K562 (cell line): ENCODE data around the gene DCAF11. TPM values are rescaled to one million over a fixed set of nuclear protein-coding genes. Genes with fewer than 3 reads are reported as not detected.

Source experiments
- HOXB6 ChIP-seq: fragments of 250-450 bp; sonication (Bioruptor Pico); IDR thresholded peaks from 2 replicates; pipeline ENCODE4 v1.5.1; 2022; ENCODE audit warnings: mild to moderate bottlenecking, borderline replicate concordance
- NONO ChIP-seq, 2 experiments: fragments of 200-400 bp in 1 of 2; fragments of 450-650 bp in 1 of 2; formaldehyde crosslinking in 1 of 2; IDR thresholded peaks; 2 replicates each; pipeline ENCODE4 v1.6.1; 2017; ENCODE audit warnings: low read depth in 2 of 2, mild to moderate bottlenecking in 2 of 2, moderate library complexity in 2 of 2, low read length in 1 of 2
- NRF1 ChIP-seq, 2 experiments: fragments of 450-650 bp; IDR thresholded peaks in 1 of 2; conservative IDR thresholded peaks in 1 of 2; 2 replicates each; pipeline ENCODE4 v1.6.1; 2014; ENCODE audit warnings: mild to moderate bottlenecking in 2 of 2
- PHTF2 ChIP-seq: fragments of 250-450 bp; sonication (Bioruptor Pico); IDR thresholded peaks from 2 replicates; pipeline ENCODE4 v1.5.0; 2021; ENCODE audit warnings: mild to moderate bottlenecking
- POLR2A ChIP-seq: fragments of 450-650 bp; conservative IDR thresholded peaks from 2 replicates; pipeline ENCODE4 v1.6.1; 2016
- RBBP5 ChIP-seq: fragments of 200-600 bp; sonication (generic); IDR thresholded peaks from 2 replicates; pipeline ENCODE4 v1.6.1; 2012; ENCODE audit warnings: borderline replicate concordance, mild to moderate bottlenecking, low read length, control low read depth, inconsistent platforms; ENCODE audit not compliant: insufficient read depth, poor library complexity, severe bottlenecking
- SP1 ChIP-seq: sonication (generic); formaldehyde crosslinking; IDR thresholded peaks from 2 replicates; pipeline ENCODE4 v1.8.1; 2022; ENCODE audit warnings: mild to moderate bottlenecking, missing genetic modification reagents
- TCF3 ChIP-seq: sonication (generic); formaldehyde crosslinking; IDR thresholded peaks from 2 replicates; pipeline ENCODE4 v1.4.0; 2020; ENCODE audit warnings: mild to moderate bottlenecking, missing genetic modification reagents
- ZNF316 ChIP-seq: fragments of 450-650 bp; IDR thresholded peaks from 2 replicates; pipeline ENCODE4 v1.6.1; 2016
- polyA plus RNA-seq, 8 experiments: library from polyadenylated mRNA; depleted of rRNA in 4 of 8; stranded (reverse) in 5 of 8; unstranded in 3 of 8; fragments of >200 nt; fragmentation: Nextera tagmentation in 2 of 8; fragmentation: Illumina TruSeq in 1 of 8; extraction: Ambion mirVana in 2 of 8; extraction: Trizol in 1 of 8; gene quantifications; 2 replicates each; pipeline versions ENCODE4 v1.2.1 to v1.2.3, GENCODE V29; 2011 to 2014; ENCODE audit warnings: inconsistent platforms in 1 of 8, missing spikeins in 1 of 8
- total RNA-seq, 7 experiments: library from RNA; depleted of rRNA in 6 of 7; stranded (reverse); fragments of >200 nt in 6 of 7; fragmentation: Illumina TruSeq in 2 of 7; extraction: Trizol in 2 of 7; gene quantifications; 2 replicates each; pipeline versions ENCODE4 v1.2.1 to v1.2.3, GENCODE V29; 2011 to 2021; ENCODE audit warnings: low replicate concordance in 1 of 7
- TF ChIP-seq, protein P1 (sequence below): fragments of 450-650 bp; IDR thresholded peaks from 2 replicates; pipeline ENCODE4 v1.6.1; 2016; ENCODE audit warnings: mild to moderate bottlenecking
- TF ChIP-seq, protein P2 (sequence below): fragments of 200-800 bp; sonication (Bioruptor generic); IDR thresholded peaks from 2 replicates; pipeline ENCODE4 v1.6.1; 2017; ENCODE audit warnings: missing genetic modification characterization, missing compliant biosample characterization
- TF ChIP-seq, protein P3 (sequence below), 3 experiments: IDR thresholded peaks in 2 of 3; conservative IDR thresholded peaks in 1 of 3; 2 replicates each; pipeline ENCODE4 v1.5.1; 2011 to 2012; ENCODE audit warnings: low read length in 3 of 3, mild to moderate bottlenecking in 3 of 3, control low read depth in 2 of 3, improper control_type of control experiment in 1 of 3, inconsistent platforms in 1 of 3, low read depth in 1 of 3, mixed read lengths in 1 of 3, moderate library complexity in 1 of 3; ENCODE audit not compliant: insufficient read depth in 2 of 3
- TF ChIP-seq, protein P4 (sequence below): fragments of 250-450 bp; sonication (Bioruptor Pico); IDR thresholded peaks from 2 replicates; pipeline ENCODE4 v1.9.0; 2021; ENCODE audit warnings: mild to moderate bottlenecking, inconsistent platforms
- TF ChIP-seq, protein P5 (sequence below), 2 experiments: fragments of 150-350 bp in 1 of 2; IDR thresholded peaks; 2 replicates each; pipeline ENCODE4 v1.6.1; 2012 to 2016; ENCODE audit warnings: low read depth in 2 of 2, low read length in 2 of 2, mild to moderate bottlenecking in 1 of 2, moderate library complexity in 1 of 2

The DCAF11 gene
- total and polyA plus RNA-seq, 9 of the 15 experiments (the other 6 are each of a cell fraction or from before 2014, with no cell fraction given), result 8.5 to 46.2 (median 36.4) TPM

DNA sequence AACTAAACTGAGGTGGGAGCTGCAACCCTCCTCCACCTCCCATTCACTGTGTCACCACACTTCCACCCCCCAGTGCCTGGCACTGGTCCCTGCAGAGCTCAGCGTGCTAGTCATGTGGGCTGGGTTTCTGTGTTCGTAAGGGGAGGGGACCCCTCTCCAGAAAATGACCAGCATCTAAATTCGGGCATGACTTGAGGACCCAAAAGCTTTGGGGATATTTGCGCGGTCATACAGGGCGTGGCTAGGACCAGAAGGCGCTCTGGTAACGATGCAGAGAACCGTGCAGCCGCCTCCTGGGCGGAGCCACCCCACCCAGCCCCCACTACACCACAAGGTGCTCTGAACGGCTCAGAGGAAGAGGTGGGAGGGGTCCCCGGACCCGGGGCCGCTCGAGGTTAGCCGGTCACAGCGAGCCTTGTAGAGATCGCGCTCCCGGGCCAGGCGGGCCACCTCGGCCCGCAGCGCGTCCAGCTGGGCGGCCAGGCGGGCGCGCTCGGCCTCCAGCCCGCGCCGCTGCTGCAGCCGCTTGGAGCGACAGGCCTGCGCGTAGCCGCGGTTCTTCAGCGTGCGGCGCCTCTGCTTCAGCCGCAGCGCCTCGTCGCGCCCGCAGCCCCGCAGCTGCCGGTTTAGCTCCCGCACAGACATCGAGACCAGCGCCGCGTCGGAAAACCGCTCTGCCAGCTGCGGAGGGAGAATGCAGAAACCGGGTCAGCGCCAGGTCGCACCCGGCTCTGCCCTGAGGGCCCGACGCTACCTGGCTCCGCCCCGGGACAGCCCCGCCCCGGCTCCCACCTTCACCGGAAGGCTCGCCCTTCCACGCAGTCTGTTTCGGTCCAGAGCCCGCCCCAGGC lies 33.5 kb upstream of the DCAF11 start (continued):
- TF ChIP-seq HOXB6 (no peak), NONO (IDR thresholded peaks at IDR 0.05; ENCODE audit: low read depth in 2 of 2, low read length in 1 of 2) (peak in 1 of 2 experiments; percentile 39; a peak in 1 of 4 replicates), SP1 (CRISPR knock-in tag) (peak; percentile 9; the same call in 1 of the 2 replicates), RBBP5 (peak; percentile 60), ZNF316 (peak; percentile 24; the same call in 1 of the 2 replicates), TCF3 (CRISPR knock-in tag) (no peak), POLR2A (peak; percentile 68), NRF1 (conservative IDR thresholded peaks at IDR 0.05 in 1 of 2, IDR thresholded peaks at IDR 0.05 in 1 of 2) (peak; percentile 71 to 76; a peak in 3 of 4 replicates), PHTF2 (CRISPR knock-in tag) (no peak)
- TF ChIP-seq, protein P1, sequence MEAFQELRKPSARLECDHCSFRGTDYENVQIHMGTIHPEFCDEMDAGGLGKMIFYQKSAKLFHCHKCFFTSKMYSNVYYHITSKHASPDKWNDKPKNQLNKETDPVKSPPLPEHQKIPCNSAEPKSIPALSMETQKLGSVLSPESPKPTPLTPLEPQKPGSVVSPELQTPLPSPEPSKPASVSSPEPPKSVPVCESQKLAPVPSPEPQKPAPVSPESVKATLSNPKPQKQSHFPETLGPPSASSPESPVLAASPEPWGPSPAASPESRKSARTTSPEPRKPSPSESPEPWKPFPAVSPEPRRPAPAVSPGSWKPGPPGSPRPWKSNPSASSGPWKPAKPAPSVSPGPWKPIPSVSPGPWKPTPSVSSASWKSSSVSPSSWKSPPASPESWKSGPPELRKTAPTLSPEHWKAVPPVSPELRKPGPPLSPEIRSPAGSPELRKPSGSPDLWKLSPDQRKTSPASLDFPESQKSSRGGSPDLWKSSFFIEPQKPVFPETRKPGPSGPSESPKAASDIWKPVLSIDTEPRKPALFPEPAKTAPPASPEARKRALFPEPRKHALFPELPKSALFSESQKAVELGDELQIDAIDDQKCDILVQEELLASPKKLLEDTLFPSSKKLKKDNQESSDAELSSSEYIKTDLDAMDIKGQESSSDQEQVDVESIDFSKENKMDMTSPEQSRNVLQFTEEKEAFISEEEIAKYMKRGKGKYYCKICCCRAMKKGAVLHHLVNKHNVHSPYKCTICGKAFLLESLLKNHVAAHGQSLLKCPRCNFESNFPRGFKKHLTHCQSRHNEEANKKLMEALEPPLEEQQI, result no peak
- TF ChIP-seq, protein P2, sequence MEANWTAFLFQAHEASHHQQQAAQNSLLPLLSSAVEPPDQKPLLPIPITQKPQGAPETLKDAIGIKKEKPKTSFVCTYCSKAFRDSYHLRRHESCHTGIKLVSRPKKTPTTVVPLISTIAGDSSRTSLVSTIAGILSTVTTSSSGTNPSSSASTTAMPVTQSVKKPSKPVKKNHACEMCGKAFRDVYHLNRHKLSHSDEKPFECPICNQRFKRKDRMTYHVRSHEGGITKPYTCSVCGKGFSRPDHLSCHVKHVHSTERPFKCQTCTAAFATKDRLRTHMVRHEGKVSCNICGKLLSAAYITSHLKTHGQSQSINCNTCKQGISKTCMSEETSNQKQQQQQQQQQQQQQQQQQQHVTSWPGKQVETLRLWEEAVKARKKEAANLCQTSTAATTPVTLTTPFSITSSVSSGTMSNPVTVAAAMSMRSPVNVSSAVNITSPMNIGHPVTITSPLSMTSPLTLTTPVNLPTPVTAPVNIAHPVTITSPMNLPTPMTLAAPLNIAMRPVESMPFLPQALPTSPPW, result peak; percentile 52
- TF ChIP-seq, protein P3, sequence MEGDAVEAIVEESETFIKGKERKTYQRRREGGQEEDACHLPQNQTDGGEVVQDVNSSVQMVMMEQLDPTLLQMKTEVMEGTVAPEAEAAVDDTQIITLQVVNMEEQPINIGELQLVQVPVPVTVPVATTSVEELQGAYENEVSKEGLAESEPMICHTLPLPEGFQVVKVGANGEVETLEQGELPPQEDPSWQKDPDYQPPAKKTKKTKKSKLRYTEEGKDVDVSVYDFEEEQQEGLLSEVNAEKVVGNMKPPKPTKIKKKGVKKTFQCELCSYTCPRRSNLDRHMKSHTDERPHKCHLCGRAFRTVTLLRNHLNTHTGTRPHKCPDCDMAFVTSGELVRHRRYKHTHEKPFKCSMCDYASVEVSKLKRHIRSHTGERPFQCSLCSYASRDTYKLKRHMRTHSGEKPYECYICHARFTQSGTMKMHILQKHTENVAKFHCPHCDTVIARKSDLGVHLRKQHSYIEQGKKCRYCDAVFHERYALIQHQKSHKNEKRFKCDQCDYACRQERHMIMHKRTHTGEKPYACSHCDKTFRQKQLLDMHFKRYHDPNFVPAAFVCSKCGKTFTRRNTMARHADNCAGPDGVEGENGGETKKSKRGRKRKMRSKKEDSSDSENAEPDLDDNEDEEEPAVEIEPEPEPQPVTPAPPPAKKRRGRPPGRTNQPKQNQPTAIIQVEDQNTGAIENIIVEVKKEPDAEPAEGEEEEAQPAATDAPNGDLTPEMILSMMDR (IDR thresholded peaks at IDR 0.05 in 2 of 3, conservative IDR thresholded peaks at IDR 0.05 in 1 of 3; ENCODE audit: insufficient read depth in 2 of 3, low read depth in 1 of 3, low read length in 3 of 3), result 0 out of 6 replicates have a peak, but pooled peaks of 1 of the 3 experiments have one; percentile 0
- TF ChIP-seq, protein P4, sequence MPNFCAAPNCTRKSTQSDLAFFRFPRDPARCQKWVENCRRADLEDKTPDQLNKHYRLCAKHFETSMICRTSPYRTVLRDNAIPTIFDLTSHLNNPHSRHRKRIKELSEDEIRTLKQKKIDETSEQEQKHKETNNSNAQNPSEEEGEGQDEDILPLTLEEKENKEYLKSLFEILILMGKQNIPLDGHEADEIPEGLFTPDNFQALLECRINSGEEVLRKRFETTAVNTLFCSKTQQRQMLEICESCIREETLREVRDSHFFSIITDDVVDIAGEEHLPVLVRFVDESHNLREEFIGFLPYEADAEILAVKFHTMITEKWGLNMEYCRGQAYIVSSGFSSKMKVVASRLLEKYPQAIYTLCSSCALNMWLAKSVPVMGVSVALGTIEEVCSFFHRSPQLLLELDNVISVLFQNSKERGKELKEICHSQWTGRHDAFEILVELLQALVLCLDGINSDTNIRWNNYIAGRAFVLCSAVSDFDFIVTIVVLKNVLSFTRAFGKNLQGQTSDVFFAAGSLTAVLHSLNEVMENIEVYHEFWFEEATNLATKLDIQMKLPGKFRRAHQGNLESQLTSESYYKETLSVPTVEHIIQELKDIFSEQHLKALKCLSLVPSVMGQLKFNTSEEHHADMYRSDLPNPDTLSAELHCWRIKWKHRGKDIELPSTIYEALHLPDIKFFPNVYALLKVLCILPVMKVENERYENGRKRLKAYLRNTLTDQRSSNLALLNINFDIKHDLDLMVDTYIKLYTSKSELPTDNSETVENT (CRISPR knock-in tag), result peak; percentile 74; the same call in 1 of the 2 replicates
- TF ChIP-seq, protein P5, sequence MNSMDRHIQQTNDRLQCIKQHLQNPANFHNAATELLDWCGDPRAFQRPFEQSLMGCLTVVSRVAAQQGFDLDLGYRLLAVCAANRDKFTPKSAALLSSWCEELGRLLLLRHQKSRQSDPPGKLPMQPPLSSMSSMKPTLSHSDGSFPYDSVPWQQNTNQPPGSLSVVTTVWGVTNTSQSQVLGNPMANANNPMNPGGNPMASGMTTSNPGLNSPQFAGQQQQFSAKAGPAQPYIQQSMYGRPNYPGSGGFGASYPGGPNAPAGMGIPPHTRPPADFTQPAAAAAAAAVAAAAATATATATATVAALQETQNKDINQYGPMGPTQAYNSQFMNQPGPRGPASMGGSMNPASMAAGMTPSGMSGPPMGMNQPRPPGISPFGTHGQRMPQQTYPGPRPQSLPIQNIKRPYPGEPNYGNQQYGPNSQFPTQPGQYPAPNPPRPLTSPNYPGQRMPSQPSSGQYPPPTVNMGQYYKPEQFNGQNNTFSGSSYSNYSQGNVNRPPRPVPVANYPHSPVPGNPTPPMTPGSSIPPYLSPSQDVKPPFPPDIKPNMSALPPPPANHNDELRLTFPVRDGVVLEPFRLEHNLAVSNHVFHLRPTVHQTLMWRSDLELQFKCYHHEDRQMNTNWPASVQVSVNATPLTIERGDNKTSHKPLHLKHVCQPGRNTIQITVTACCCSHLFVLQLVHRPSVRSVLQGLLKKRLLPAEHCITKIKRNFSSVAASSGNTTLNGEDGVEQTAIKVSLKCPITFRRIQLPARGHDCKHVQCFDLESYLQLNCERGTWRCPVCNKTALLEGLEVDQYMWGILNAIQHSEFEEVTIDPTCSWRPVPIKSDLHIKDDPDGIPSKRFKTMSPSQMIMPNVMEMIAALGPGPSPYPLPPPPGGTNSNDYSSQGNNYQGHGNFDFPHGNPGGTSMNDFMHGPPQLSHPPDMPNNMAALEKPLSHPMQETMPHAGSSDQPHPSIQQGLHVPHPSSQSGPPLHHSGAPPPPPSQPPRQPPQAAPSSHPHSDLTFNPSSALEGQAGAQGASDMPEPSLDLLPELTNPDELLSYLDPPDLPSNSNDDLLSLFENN (IDR thresholded peaks at IDR 0.05; ENCODE audit: low read depth in 2 of 2, low read length in 2 of 2), result no peak
